VCaP (cell line): ENCODE data around the gene PCSK6.

Source experiments
- H3K27ac ChIP-seq: fragments of 450-650 bp; 2 replicates; pipeline ENCODE4 v1.5.1; 2017
- TF ChIP-seq, protein P1 (sequence below): fragments of 450-650 bp; conservative IDR thresholded peaks from 2 replicates; pipeline ENCODE4 v1.5.1; 2017; ENCODE audit warnings: mild to moderate bottlenecking, moderate library complexity

PCSK6 gene

DNA sequence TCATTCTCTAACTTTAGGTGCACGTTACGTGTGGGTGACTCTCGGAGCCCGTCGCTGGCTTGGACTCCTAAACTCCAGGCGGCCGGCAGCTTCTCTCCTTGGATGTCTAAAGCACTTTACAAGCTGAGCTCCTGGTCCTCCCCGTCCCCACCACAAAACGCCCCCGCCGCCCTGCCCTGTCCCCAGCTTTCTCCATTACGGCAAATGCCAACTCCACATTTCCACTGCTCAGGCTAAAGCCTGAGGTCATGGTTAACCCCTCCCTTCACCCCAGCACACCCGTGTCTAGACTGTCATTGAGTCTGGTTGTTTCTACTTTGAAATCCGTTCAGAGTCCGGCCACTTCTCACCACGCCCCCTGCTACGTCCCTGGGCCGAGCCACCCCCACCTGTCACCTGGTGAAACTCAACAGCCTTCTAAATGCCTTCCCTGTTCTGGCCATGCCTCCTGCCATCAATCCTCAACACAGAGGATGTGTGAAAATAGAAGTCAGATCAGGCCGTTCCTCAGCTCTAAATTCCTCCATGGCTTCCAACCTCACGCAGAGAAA, 8.1 kb upstream of the PCSK6 start:
- no peak overlapping the region for H3K27ac ChIP-seq
- TF ChIP-seq, protein P1, sequence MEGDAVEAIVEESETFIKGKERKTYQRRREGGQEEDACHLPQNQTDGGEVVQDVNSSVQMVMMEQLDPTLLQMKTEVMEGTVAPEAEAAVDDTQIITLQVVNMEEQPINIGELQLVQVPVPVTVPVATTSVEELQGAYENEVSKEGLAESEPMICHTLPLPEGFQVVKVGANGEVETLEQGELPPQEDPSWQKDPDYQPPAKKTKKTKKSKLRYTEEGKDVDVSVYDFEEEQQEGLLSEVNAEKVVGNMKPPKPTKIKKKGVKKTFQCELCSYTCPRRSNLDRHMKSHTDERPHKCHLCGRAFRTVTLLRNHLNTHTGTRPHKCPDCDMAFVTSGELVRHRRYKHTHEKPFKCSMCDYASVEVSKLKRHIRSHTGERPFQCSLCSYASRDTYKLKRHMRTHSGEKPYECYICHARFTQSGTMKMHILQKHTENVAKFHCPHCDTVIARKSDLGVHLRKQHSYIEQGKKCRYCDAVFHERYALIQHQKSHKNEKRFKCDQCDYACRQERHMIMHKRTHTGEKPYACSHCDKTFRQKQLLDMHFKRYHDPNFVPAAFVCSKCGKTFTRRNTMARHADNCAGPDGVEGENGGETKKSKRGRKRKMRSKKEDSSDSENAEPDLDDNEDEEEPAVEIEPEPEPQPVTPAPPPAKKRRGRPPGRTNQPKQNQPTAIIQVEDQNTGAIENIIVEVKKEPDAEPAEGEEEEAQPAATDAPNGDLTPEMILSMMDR: no peak

DNA sequence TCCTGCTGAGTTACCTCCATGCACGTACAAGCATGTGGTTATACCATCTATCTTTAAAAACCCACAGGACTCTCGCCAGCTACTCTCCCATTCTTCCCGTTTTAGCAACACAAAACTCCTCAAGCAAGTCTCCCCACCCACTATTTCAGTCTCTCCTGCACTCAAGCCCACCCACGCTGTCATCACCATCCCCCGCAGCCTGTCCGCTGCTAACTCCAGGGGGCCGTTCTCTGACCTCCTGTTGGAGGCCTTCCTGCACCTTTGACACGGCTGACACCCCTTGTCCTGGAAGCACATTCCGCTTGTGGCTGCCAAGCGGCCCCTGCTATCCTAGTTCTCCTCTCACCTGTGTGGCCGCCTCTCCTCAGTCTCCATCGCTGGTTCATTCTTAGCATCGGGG, 7.5 kb upstream of the PCSK6 start:
- H3K27ac ChIP-seq: no peak overlapping the region
- TF ChIP-seq, protein P1: no peak

DNA sequence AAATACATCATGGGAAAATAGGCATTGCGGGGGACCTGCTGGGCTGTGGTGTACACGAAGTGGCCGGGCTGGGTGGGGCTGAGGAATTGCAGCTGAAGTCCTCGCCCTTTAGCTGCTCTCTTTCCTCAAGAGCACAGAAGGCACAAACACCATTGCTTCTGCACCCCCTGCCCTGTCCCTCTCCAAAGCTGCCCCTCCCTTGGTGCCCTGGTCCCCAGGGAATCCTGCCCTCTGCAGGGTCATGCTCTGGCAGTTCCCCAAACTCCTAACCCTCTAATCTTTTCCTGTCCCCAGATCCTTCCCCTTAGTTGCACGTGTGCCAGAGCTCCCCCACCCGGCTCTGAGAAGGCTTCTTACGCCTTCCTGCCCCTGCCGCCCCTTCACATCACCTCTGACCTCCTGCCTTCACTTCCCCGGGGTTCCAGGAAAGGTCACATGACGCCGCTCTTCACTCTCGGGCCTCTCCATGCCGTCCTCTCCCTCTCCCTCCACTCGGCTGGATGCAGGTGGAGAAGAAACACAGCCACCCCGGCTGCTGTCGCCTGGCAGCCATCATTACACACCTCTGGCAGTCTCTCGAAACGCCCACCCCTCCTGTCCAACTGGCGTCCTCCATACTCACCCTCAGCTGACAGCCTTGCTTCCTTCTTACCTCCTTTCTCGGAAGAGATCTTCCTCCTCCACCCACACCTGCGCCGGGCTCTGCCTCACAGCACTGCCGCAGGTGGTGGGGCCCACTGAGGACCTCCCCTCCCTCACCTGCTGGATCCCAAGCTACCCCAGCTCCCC, 6.9 kb upstream of the PCSK6 start:
- TF ChIP-seq, protein P1: no peak
- H3K27ac ChIP-seq: no peak overlapping the region

DNA sequence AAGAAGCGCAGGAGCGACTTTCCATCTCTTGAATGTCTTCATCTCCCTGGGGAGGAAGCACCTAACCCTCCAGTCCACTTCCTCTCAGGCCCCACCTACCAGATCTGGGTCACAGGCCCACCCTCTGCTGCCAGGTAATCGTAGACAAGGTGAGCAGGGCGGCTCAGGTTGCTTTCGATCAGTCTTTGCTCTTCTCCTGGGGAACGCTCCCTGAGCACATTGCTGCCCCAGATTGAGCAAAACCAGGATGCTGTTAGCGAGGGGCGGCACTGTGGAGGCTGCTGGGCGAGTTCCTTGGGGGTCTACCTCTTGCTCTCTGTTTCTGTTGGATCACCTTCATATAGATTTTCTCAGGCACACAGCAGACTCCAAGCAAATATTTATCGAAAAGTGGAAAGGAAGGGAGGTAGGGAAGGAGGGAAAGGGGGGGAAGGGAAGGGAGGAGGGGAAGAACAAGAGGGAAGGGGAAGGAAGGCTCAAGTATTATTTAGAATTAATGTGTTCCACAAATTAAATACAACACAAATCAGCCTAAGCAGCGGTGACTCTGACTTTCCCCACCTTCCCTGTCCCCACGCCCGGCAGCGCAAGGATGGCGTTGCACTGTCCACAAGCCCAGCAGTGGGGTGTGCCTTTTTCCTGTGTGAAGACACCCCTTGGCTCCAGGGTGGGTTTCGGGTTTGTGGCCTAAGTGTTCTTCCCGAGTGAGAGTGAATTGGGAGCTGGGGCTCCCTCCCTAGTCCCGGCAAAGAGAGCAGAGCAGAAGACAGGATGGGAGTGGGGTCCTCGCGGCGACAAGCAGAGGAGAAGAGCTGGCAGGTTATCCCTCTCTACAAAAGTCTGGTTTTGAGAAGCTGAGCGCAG, 6.1 kb upstream of the PCSK6 start:
- no peak overlapping the region for H3K27ac ChIP-seq
- TF ChIP-seq, protein P1: no peak

DNA sequence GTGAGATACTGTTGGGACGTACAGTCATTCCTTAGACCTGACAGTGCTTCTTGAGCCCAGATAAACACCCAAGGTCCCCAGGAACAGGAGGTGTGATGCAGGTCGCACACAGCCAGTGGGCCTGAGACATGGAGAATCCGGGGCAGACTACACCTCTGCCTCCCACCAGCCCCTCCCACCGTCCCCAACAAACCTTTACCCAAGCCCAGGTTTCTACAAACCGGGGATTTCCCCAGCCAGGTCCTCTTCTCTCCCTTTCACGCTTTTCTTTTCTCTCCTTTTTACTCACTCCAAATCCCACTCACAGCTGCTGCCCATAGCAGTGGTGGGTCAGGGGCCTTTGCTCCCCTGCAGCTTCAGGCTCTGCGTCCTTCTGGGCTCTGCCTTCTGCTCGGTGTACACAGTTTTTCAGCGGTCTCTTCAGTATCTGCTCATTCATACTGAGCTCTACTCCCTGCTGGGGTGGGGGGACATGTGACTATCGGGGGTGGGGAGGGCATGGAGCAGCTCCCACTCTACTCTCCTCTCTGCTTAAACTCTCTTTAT, 4.8 kb upstream of the PCSK6 start:
- no peak overlapping the region for H3K27ac ChIP-seq
- TF ChIP-seq, protein P1: no peak

DNA sequence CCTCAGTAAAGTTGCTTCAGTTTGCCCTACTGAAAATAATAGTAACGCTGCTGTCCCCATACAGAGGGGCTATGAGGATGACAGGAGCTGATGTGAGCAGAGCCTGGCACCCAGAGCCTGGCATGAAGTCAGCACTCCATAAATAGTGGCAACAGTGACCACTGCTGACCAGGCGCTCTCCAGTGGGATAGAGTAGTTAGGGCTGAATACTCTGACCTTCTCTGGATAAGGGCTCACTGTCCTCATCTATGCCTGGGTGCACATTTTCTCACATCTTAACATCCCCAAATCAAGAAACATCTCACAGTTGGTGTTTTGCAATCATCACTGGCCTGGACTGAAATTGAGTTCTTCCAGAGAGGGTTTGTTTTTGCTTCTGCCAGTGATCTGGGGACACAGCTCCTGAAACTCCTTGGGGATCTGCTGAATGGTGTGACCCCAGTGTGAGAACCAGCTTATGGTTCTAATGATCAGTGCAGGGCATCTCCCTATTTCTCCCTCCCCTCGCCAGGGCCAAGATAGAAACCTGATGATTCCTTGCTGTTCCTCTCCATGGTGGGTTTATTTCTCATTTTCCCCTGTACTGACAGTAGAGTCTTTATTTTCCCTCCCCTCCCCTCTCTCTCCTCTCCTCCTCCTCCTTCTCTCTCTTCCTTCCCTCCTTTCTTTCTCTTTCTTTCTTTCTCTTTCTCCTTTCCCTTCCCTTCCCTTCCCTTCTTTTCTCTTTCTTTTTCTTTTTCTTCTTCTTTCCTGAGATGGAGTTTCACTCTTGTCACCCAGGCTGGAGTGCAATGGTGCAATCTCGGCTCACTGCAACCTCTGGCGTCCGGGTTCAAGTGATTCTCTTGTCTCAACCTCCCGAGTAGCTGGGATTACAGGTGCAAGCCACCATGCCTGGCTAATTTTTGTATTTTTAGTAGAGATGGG, 3.5 kb upstream of the PCSK6 start:
- TF ChIP-seq, protein P1: no peak; the same call in 1 of the 2 replicates
- H3K27ac ChIP-seq: no peak overlapping the region
